Activated CD4-positive, alpha-beta memory T cell treated with anti-CD3 and anti-CD28 coated beads for 36 hours (primary cell): ENCODE measurements around the gene FOXO4. TPM values are rescaled to one million over a fixed set of nuclear protein-coding genes. Genes with fewer than 3 reads are reported as not detected.

ENCODE experiments used
- CTCF ChIA-PET: fragments of 350-600 bp; sonication (Branson Sonifier 250); formaldehyde crosslinking; loops from one replicate; lab custom pipeline; 2021; ENCODE audit warnings: antibody characterized with exemption, inconsistent platforms; lab: Charles Lee
- POLR2A ChIA-PET: fragments of 350-600 bp; sonication (Branson Sonifier 250); formaldehyde crosslinking; loops from one replicate; lab custom pipeline; 2021; ENCODE audit warnings: antibody characterized with exemption; lab: Charles Lee
- DNase-seq: peaks from one replicate; pipeline ENCODE4 v3.0.0-alpha.2; 2020
- H3K27ac Mint-ChIP-seq: one replicate; pipeline ENCODE4 v1.8.0; 2021; ENCODE audit warnings: mixed read lengths
- H3K27me3 Mint-ChIP-seq: one replicate; pipeline ENCODE4 v1.8.0; 2021; ENCODE audit warnings: mixed read lengths
- H3K36me3 Mint-ChIP-seq: one replicate; pipeline ENCODE4 v1.8.0; 2021; ENCODE audit warnings: mixed read lengths
- H3K4me1 Mint-ChIP-seq: one replicate; pipeline ENCODE4 v1.8.0; 2021; ENCODE audit warnings: low read depth, mixed read lengths
- H3K4me3 Mint-ChIP-seq: one replicate; pipeline ENCODE4 v1.8.0; 2021; ENCODE audit warnings: mild to moderate bottlenecking, mixed read lengths
- H3K9me3 Mint-ChIP-seq: one replicate; pipeline ENCODE4 v1.8.0; 2021; ENCODE audit warnings: mixed read lengths
- intact Hi-C: fragments of 100-400 bp; cut with micrococcal nuclease; formaldehyde crosslinking; loops from one replicate; pipeline ENCODE4 v1.15.1; 2023
- total RNA-seq, 2 experiments: library from RNA; stranded (reverse); gene quantifications; one replicate each; pipeline ENCODE4 v1.2.3, GENCODE V29; 2021

The FOXO4 gene
- total RNA-seq, 2 experiments from 2014 or later: 8.7 to 10.7 TPM

- Mint-ChIP-seq H3K4me3 (no peak overlapping the region), H3K27ac (no peak overlapping the region), H3K9me3 (no peaks in the 10 kb centered on the region), H3K4me1 (peaks cover 12% of the 10 kb centered on the region), H3K27me3 (no peaks in the 10 kb centered on the region), H3K36me3 (no peaks in the 10 kb centered on the region)
- ChIA-PET POLR2A (no interaction called here), CTCF (no interaction called here)
- no peak for DNase-seq
- intact Hi-C loops: no loop called here
These were observed 52.0 kb downstream of the FOXO4 start for GRCh38 chrX:71147496-71148277.

DNA sequence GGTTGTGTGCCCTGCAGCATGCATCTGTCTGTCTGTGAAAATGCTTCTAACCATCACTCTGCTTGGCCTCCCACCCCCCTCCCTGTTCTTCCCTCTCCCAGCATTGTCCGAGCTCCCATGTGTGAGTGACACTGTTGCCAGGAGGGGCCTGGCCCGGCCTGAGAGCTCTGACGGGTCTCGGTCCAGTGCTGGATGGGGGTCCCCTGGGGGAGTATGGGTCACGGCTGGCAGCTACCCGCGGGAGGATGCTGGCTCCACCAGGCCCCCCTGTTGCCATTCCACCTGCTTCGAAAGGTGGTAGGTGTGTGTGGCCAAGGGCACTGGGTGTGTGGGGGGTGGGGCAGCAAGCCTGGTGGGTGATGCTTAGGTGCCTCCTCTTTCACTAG lies 52.6 kb downstream of the FOXO4 start:
- H3K27ac Mint-ChIP-seq: no peak overlapping the region
- peaks cover 12% of the 10 kb centered on the region for H3K4me1 Mint-ChIP-seq
- no peaks in the 10 kb centered on the region for H3K36me3 Mint-ChIP-seq
- H3K9me3 Mint-ChIP-seq: no peaks in the 10 kb centered on the region
- intact Hi-C loops: no loop called here
- ChIA-PET POLR2A (no interaction called here), CTCF (no interaction called here)
- DNase-seq: no peak
- no peaks in the 10 kb centered on the region for H3K27me3 Mint-ChIP-seq
- H3K4me3 Mint-ChIP-seq: no peak overlapping the region

GRCh38 chrX:71151366-71151765 lies 55.7 kb downstream of the FOXO4 start:
- H3K36me3 Mint-ChIP-seq: no peaks in the 10 kb centered on the region
- CTCF ChIA-PET: no interaction called here
- H3K27me3 Mint-ChIP-seq: no peaks in the 10 kb centered on the region
- intact Hi-C loops: no loop called here
- no peak for DNase-seq
- H3K9me3 Mint-ChIP-seq: no peaks in the 10 kb centered on the region
- POLR2A ChIA-PET: no interaction called here
- no peak overlapping the region for H3K4me3 Mint-ChIP-seq
- H3K27ac Mint-ChIP-seq: no peak overlapping the region
- H3K4me1 Mint-ChIP-seq: peaks cover 3% of the 10 kb centered on the region

Other genes with a start within 250 kb of the FOXO4 start
- not detected for gene TEX11, start 187.1 kb upstream of the FOXO4 start, total RNA-seq
- gene SLC7A3, start 164.8 kb upstream of the FOXO4 start, total RNA-seq: not detected
- 10 to 100 TPM; 42.1 to 42.5 TPM for gene SNX12, start 27.5 kb upstream of the FOXO4 start, total RNA-seq
- 10 to 100 TPM; 12.0 to 12.6 TPM for gene CXorf65, start 10.9 kb downstream of the FOXO4 start, total RNA-seq
- 100 to 1,000 TPM; 289 to 290 TPM for gene IL2RG, start 15.7 kb downstream of the FOXO4 start, total RNA-seq
- 10 to 100 TPM; 46.9 to 50.1 TPM for gene MED12, start 22.7 kb downstream of the FOXO4 start, total RNA-seq
- under 1 TPM; 0.58 to 0.86 TPM for gene NLGN3, start 49.0 kb downstream of the FOXO4 start, total RNA-seq
- not detected for gene GJB1, start 127.4 kb downstream of the FOXO4 start, total RNA-seq
- gene ZMYM3, start 158.3 kb downstream of the FOXO4 start, total RNA-seq: 10 to 100 TPM; 17.2 to 17.5 TPM
- 100 to 1,000 TPM; 450 to 460 TPM for gene NONO, start 187.8 kb downstream of the FOXO4 start, total RNA-seq
- gene ITGB1BP2, start 205.9 kb downstream of the FOXO4 start, total RNA-seq: 1 to 10 TPM; 4.8 to 5.6 TPM